Uterus (tissue), 2 donors: ENCODE measurements around the gene APOA1.

ENCODE experiments used
- CTCF ChIP-seq, 4 experiments: fragments of 200-600 bp in 2 of 4; fragments of 450-650 bp in 2 of 4; sonication (generic) in 2 of 4; IDR thresholded peaks; one replicate each; pipeline ENCODE4 v1.5.1; 2016 to 2019; ENCODE audit warnings: antibody characterized with exemption in 4 of 4, mild to moderate bottlenecking in 2 of 4, moderate library complexity in 1 of 4
- POLR2A ChIP-seq, 2 donors: fragments of 450-650 bp; IDR thresholded peaks; one replicate each; pipeline ENCODE4 v1.6.1; 2016; ENCODE audit warnings: antibody characterized with exemption in 2 of 2, mild to moderate bottlenecking in 1 of 2, moderate library complexity in 1 of 2

GRCh38 chr11:116860303-116860702, 22.9 kb upstream of the APOA1 start:
- TF ChIP-seq POLR2A (IDR thresholded peaks at IDR 0.05) (no peak), CTCF (IDR thresholded peaks at IDR 0.05) (no peak)
